Esophagus muscularis mucosa (tissue), 4 donors: ENCODE measurements around the gene NOL6. TPM values are rescaled to one million over a fixed set of nuclear protein-coding genes. Genes with fewer than 3 reads are reported as not detected.
"Not testable (repeated sequence)": the region's sequence is repeated elsewhere in the genome, so short reads cannot be mapped to it uniquely, and the experiment has no call there.

Experiments used
- DNase-seq: peaks from one replicate; pipeline ENCODE4 v3.0.0-alpha.2; 2017; ENCODE audit errors: extremely low spot score
- H3K27ac ChIP-seq, 4 donors: fragments of 200-600 bp; sonication (generic); replicated peaks in 1 of 4; 1 replicate in 3 of 4; 2 replicates in 1 of 4; pipeline ENCODE4 v1.5.1; 2016 to 2019; ENCODE audit warnings: mild to moderate bottlenecking in 1 of 4
- H3K27me3 ChIP-seq, 4 donors: fragments of 200-600 bp; sonication (generic); one replicate each; pipeline versions ENCODE4 v1.5.1 to v1.6.0; 2016 to 2019
- H3K36me3 ChIP-seq, 4 donors: fragments of 200-600 bp; sonication (generic); one replicate each; pipeline ENCODE4 v1.5.1; 2016 to 2019
- H3K4me1 ChIP-seq, 4 donors: fragments of 200-600 bp; sonication (generic); one replicate each; pipeline ENCODE4 v1.5.1; 2016 to 2019
- H3K4me3 ChIP-seq, 4 donors: fragments of 200-600 bp; sonication (generic); 1 replicate in 2 of 4; 2 replicates in 2 of 4; pipeline ENCODE4 v1.5.1; 2016 to 2019; ENCODE audit warnings: mild to moderate bottlenecking in 4 of 4, moderate library complexity in 1 of 4
- H3K9me3 ChIP-seq, 4 donors: fragments of 200-600 bp; sonication (generic); 1 replicate in 3 of 4; 2 replicates in 1 of 4; pipeline ENCODE4 v1.5.1; 2016 to 2019
- CTCF ChIP-seq, 3 experiments: fragments of 200-600 bp in 2 of 3; fragments of 450-650 bp in 1 of 3; sonication (generic) in 2 of 3; IDR thresholded peaks; one replicate each; pipeline ENCODE4 v1.5.1; 2017 to 2019; ENCODE audit warnings: antibody characterized with exemption in 3 of 3, mild to moderate bottlenecking in 2 of 3, moderate library complexity in 1 of 3
- EP300 ChIP-seq: sonication (generic); formaldehyde crosslinking; IDR thresholded peaks from one replicate; pipeline ENCODE4 v1.6.1; 2017; ENCODE audit warnings: antibody characterized with exemption
- POLR2A ChIP-seq: fragments of 450-650 bp; IDR thresholded peaks from one replicate; pipeline ENCODE4 v1.6.1; 2017; ENCODE audit warnings: antibody characterized with exemption, moderate library complexity, mild to moderate bottlenecking, low read depth
- POLR2AphosphoS5 ChIP-seq, 2 donors: sonication (generic); formaldehyde crosslinking; IDR thresholded peaks; one replicate each; pipeline ENCODE4 v1.6.1; 2017; ENCODE audit warnings: antibody characterized with exemption in 2 of 2
- whole genome bisulfite sequencing: methylation state at CpG from one replicate; pipeline ENCODE4 v1.1.5; 2018; 5-methylcytosine and 5-hydroxymethylcytosine counted together
- intact Hi-C: fragments of 100-400 bp; cut with DNase I; formaldehyde crosslinking; loops from one replicate; pipeline ENCODE4 v1.15.1; 2023
- total RNA-seq, 4 donors: library from RNA; depleted of rRNA; stranded (reverse); fragments of >200 nt; gene quantifications; one replicate each; pipeline versions ENCODE4 v1.1.0 to v1.2.1, GENCODE V29; 2016

Gene NOL6
- 10 to 100 TPM; 12.7 to 21.0 (median 16.5) TPM for total RNA-seq

- WGBS: under 1% methylated on average over 18 of the region's 32 CpGs
- peaks cover 27 to 37% (median 32%) of the 10 kb centered on the region in 4 donors for H3K36me3 ChIP-seq
- peak; percentile 99 for DNase-seq
- no peaks in the 10 kb centered on the region for H3K27me3 ChIP-seq
- intact Hi-C loops: loop anchor here (10.0 kb wide), 1 partner anchor 189 kb away; no protein-coding TSS in a partner anchor
- no peaks in the 10 kb centered on the region for H3K9me3 ChIP-seq
- TF ChIP-seq EP300 (no peak), POLR2A (peak; percentile 30), CTCF (IDR thresholded peaks at IDR 0.05) (peak in 1 of 3 experiments; percentile 27), POLR2AphosphoS5 (IDR thresholded peaks at IDR 0.05) (peak; percentile 93)
- peak within 1 kb of the TSS; percentile 69 to 82 (median 71) for H3K27ac ChIP-seq
- peak within 1 kb of the TSS; percentile 79 to 96 (median 93) for H3K4me3 ChIP-seq
- H3K4me1 ChIP-seq: peaks cover 16 to 29% (median 20%) of the 10 kb centered on the region in 4 donors
These were observed at the start of gene NOL6 for GRCh38 chr9:33473643-33474352. Gene NOL6 (minus strand): TSS chr9:33473924. CDS start chr9:33473842, 82 bp downstream.

GRCh38 chr9:33521861-33522260 lies 48.1 kb upstream of the NOL6 start:
- H3K9me3 ChIP-seq, H3K27ac ChIP-seq, H3K36me3 ChIP-seq, intact Hi-C loops, DNase-seq, H3K4me3 ChIP-seq: not testable (repeated sequence)
- WGBS: 70% methylated on average over 6 of the region's 6 CpGs
- peaks cover 4 to 41% (median 14%) of the 10 kb centered on the region in 4 donors for H3K27me3 ChIP-seq
- peaks cover 11 to 17% (median 16%) of the 10 kb centered on the region in 4 donors for H3K4me1 ChIP-seq

GRCh38 chr9:33517934-33518577 lies 44.3 kb upstream of the NOL6 start:
- intact Hi-C loops, DNase-seq, H3K4me1 ChIP-seq, H3K4me3 ChIP-seq, H3K9me3 ChIP-seq, H3K27me3 ChIP-seq, H3K27ac ChIP-seq, H3K36me3 ChIP-seq: not testable (repeated sequence)
- WGBS: 56% methylated on average over 6 of the region's 6 CpGs

- Histone ChIP-seq H3K4me3 (no peak overlapping the region), H3K36me3 (no peaks in the 10 kb centered on the region), H3K27ac (no peak overlapping the region), H3K4me1 (no peaks in the 10 kb centered on the region), H3K27me3 (peaks cover 0 to 8% (median 0%) of the 10 kb centered on the region in 4 donors), H3K9me3 (no peaks in the 10 kb centered on the region)
- no peak for DNase-seq
- 84% methylated on average over 2 of the region's 2 CpGs for WGBS
- intact Hi-C loops: no loop called here
- TF ChIP-seq POLR2A (no peak), CTCF (IDR thresholded peaks at IDR 0.05) (peak; percentile 29 to 66 (median 59))
These were observed 43.6 kb upstream of the NOL6 start for GRCh38 chr9:33517373-33517772.

- WGBS: 90% methylated on average over 1 of the region's 1 CpG
- H3K9me3 ChIP-seq, H3K27ac ChIP-seq, H3K4me3 ChIP-seq, H3K4me1 ChIP-seq, DNase-seq, H3K36me3 ChIP-seq, H3K27me3 ChIP-seq, intact Hi-C loops: not testable (repeated sequence)
These were observed 42.7 kb upstream of the NOL6 start for GRCh38 chr9:33516397-33516796.

GRCh38 chr9:33515342-33515995 lies 41.7 kb upstream of the NOL6 start:
- intact Hi-C loops, H3K4me3 ChIP-seq, H3K36me3 ChIP-seq, H3K27ac ChIP-seq, H3K27me3 ChIP-seq, H3K9me3 ChIP-seq, H3K4me1 ChIP-seq, DNase-seq: not testable (repeated sequence)
- 61% methylated on average over 2 of the region's 2 CpGs for WGBS

GRCh38 chr9:33512535-33512934 lies 38.8 kb upstream of the NOL6 start:
- H3K36me3 ChIP-seq, H3K4me1 ChIP-seq, H3K27me3 ChIP-seq, intact Hi-C loops, H3K9me3 ChIP-seq, H3K27ac ChIP-seq, H3K4me3 ChIP-seq, DNase-seq: not testable (repeated sequence)
- 84% methylated on average over 2 of the region's 2 CpGs for WGBS

GRCh38 chr9:33511184-33511517 lies 37.4 kb upstream of the NOL6 start:
- H3K9me3 ChIP-seq, H3K36me3 ChIP-seq, H3K4me1 ChIP-seq, DNase-seq, intact Hi-C loops, H3K27me3 ChIP-seq: not testable (repeated sequence)
- WGBS: 2% methylated on average over 8 of the region's 8 CpGs
- Histone ChIP-seq H3K27ac (peak overlapping the region; percentile 79 to 88 (median 83)), H3K4me3 (peak overlapping the region; percentile 61 to 71 (median 68))
